ENCODE measurements around the gene QPRT.

QPRT gene

GRCh38 chr16:29698042-29698441, 19.1 kb downstream of the QPRT start:
- TF ChIP-seq, protein P1, sequence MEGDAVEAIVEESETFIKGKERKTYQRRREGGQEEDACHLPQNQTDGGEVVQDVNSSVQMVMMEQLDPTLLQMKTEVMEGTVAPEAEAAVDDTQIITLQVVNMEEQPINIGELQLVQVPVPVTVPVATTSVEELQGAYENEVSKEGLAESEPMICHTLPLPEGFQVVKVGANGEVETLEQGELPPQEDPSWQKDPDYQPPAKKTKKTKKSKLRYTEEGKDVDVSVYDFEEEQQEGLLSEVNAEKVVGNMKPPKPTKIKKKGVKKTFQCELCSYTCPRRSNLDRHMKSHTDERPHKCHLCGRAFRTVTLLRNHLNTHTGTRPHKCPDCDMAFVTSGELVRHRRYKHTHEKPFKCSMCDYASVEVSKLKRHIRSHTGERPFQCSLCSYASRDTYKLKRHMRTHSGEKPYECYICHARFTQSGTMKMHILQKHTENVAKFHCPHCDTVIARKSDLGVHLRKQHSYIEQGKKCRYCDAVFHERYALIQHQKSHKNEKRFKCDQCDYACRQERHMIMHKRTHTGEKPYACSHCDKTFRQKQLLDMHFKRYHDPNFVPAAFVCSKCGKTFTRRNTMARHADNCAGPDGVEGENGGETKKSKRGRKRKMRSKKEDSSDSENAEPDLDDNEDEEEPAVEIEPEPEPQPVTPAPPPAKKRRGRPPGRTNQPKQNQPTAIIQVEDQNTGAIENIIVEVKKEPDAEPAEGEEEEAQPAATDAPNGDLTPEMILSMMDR (IDR thresholded peaks at IDR 0.05; ENCODE audit: borderline replicate concordance, insufficient read depth, low read depth, low read length): no peak
- H3K4me3 ChIP-seq (ENCODE audit: low read depth, low read length): no peak overlapping the region

DNA sequence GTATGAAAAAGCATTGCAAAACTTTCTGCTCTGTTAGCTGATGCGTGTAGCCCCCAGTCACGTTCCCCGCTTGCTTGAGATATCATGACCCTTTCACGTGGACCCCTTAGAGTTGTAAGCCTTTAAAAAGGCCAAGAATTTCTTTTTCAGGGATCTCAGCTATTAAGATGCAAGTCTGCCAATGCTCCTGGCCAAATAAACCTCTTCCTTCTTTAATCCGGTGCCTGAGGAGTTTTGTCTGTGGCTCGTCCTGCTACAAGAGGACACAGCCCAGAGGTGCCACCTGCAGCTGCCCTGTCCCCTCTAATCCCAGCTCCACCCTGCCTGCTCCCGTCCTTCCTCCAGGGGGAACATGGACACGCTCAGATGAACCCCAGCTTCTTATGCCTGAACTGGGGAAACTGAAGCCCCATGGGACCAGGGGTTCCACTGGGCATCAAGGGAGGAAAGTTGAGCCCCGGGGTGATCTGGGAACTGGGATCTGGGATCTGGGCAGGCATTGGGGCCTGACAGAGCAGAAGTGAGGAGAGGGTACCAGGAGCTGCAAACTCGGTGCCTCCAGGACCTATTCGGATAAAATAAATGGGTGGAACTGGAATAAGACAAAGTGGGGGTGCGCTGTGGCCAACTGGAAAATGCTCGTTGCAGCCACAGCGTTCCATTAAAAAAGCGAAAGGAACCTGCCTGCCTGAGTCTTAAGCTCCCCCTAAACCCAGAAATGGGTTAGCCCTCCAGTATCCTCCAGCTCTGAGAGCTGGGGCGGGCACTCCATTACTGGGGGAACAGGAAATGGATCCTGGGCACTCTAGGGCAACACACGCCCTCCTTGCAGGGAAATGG, 19.7 kb downstream of the QPRT start:
- no peak overlapping the region for H3K4me3 ChIP-seq (ENCODE audit: low read depth, low read length)
- TF ChIP-seq, protein P1 (IDR thresholded peaks at IDR 0.05; ENCODE audit: borderline replicate concordance, insufficient read depth, low read depth, low read length): no peak

DNA sequence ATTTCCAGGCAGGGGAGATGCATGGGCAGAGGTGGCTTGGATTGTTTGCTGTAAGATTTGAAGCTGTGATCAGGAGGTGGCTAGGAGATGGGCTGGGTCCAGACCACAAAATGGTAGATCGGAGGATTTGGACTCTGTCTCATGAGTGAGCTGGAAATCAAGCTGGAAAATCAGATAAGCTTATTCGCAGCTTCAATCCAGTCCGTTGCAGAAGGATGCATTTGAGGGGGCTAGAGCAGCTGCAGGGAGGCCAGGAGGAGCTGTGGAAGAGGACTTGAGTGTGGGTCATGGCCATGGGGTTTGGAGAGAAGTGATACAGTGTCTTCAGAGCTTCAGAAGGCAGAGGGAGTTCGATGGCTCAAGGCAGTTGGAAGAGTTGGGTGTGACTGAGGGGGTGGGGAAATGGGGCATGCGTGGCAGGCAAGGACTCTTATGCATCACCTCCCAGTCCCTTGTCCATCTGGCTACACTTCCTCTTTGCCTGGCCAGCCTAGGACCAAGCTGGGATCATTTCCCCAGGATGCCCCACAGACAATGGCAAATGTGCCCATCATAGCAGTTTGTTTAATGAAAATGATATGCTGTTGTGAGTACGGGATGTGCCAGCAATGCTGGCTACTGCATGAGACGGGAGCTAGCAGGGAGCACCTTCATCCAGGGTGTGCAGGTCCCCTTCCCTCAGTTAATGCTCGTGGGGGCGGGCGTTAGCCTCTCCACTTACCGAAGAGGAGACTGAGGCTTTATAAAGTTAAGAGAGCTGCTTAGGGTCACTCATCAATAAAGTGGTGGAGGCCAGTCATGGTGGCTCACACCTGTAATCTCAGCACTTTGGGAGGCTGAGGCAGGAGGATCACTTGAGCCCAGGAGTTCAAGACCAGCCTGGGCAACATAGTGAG, 20.6 kb downstream of the QPRT start:
- TF ChIP-seq, protein P1 (IDR thresholded peaks at IDR 0.05; ENCODE audit: borderline replicate concordance, insufficient read depth, low read depth, low read length): no peak
- no peak overlapping the region for H3K4me3 ChIP-seq (ENCODE audit: low read depth, low read length)

GRCh38 chr16:29700253-29700987, 21.4 kb downstream of the QPRT start:
- TF ChIP-seq, protein P1 (IDR thresholded peaks at IDR 0.05; ENCODE audit: borderline replicate concordance, insufficient read depth, low read depth, low read length): peak; percentile 81
- no peak overlapping the region for H3K4me3 ChIP-seq (ENCODE audit: low read depth, low read length)

- H3K4me3 ChIP-seq (ENCODE audit: low read depth, low read length): no peak overlapping the region
- TF ChIP-seq, protein P1 (IDR thresholded peaks at IDR 0.05; ENCODE audit: borderline replicate concordance, insufficient read depth, low read depth, low read length): no peak
Measured at GRCh38 chr16:29701214-29701555, 22.2 kb downstream of the QPRT start.

GRCh38 chr16:29702269-29702668, 23.3 kb downstream of the QPRT start:
- TF ChIP-seq, protein P1 (IDR thresholded peaks at IDR 0.05; ENCODE audit: borderline replicate concordance, insufficient read depth, low read depth, low read length): no peak
- no peak overlapping the region for H3K4me3 ChIP-seq (ENCODE audit: low read depth, low read length)
